LHCN-M2 (cell line): Measurements from ENCODE around the gene ICE1. TPM values are rescaled to one million over a fixed set of nuclear protein-coding genes. Genes with fewer than 3 reads are reported as not detected.

ENCODE experiments used
- DNase-seq: peaks from one replicate; pipeline ENCODE4 v3.0.0-alpha.2; 2012; ENCODE audit warnings: low read depth
- total RNA-seq: library from RNA; depleted of rRNA; stranded (reverse); fragments of >200 nt; gene quantifications from 2 replicates; pipeline ENCODE4 v1.2.3, GENCODE V29; 2014

Gene ICE1
- total RNA-seq, 1 experiment from 2014 or later = 27.3 TPM

DNA sequence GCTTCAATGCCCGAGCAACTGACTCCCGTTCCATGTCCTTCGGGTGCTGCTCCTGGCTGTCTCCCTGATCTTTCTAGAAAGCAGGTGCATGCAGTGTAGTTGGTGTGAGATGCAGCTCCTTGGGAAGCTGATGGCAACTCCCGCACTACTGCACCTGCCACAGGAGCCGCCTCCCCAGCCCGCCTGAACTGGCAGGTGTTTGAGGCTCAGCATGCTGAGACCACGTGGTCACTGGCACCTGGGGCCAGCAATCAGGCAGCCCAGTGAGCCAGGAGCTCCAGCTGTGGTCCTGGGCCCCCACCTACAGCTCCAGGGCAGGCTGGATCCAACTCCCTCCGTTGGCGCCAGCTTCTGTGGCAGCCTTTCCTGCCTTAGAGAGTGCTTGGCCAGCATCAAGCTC lies 111.5 kb downstream of the ICE1 start:
- DNase-seq = no peak

DNA sequence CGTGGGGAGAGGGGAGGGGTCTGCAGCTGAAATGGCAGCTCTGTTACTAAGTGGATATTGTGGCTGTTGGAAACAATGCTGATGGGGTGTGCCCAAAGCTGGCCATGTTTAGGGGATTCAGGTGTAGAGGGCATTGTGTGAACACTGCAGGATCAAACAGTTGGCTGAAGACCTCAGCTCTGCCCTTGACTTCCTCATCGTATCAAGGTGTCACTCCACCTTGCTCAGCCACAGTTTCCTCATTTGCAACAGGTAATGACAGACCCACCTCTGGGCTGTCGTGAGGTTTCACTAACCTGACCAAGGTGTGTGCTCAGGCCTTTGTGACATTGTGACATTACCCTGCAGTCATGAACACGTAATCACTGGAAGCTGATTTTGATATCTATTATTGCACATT lies 111.9 kb downstream of the ICE1 start:
- DNase-seq = no peak

DNA sequence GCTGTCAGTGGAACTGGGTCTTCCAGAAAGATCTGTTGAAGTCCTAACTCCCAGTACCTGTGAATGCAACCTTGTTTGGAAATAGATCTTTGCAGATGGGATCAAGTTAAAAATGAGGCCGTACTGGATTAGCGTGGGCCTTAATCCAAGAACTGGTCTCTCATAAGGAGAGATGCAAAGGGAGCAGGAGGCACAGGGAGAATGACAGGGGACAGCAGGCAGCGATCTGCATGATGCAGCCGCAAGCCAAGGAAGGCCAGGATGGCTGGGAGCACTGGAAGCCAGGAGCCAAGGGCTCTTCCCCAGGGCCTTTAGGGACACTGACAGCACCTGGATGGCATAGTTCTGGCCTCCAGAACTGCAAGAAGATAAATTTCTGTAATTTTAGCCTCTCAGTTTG lies 114.4 kb downstream of the ICE1 start:
- DNase-seq = no peak

DNA sequence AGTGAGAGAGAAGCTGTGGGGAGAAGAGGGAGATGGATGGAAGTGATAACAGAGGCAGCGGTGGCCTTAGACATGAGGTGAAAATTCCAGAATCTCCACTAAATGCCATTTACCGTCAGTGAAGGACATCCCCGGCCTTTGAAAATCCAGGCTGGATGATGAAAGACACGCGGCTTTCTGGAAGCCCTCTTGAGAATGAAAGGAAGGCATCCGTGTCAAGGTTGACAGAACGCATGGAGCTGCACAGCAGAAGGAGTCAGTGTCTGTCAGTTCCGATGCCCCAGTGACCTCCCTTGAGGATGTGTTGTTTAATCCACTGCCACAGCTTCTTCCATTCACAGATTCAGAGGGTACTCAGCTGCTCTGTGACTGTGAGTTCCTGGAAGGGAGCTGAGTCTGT lies 114.9 kb downstream of the ICE1 start:
- no peak for DNase-seq

DNA sequence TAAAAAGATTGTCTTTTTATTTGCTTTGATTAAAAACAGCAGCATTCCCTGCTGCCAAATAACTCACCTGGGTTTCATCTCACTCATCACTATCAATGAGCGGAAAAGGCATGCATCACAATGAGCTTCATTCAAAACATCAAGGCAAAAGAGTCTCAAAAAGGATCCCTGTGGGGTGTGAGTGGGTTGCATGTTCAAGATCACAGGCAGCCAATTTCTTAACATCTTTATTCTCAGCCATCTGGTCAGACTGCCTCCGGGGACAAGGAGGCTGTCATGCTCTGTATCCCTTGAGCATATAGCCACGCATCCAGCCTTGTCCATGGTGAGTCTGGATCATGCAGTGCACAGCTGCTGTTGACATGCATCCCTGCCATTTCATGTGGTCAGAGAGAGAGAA lies 117.1 kb downstream of the ICE1 start:
- DNase-seq = no peak
